ENCODE data around the gene CNDP2. TPM values are rescaled to one million over a fixed set of nuclear protein-coding genes. Genes with fewer than 3 reads are reported as not detected.

The CNDP2 gene
- total RNA-seq, 4 donors from 2014 or later = 58.4 to 79.9 (median 69.5) TPM

DNA sequence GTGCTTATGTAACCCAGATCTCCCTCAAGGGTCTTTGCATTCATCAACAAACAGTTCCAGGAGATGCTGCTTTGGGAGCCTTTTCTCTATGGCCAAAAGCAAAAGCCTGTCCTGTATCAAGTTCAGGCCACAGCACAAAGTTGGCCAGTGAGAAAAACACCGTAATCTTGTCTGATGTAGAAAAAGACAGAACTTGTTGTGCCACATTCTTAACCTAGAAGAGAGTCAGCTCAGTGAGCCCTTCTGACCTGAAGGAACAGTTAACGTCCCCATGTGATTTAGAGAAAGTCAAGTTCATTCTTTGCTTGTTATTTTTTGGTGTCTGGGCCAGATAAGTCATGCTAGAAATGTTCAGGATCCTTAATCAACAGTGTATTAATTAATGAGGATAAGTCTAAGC lies 30.3 kb downstream of the CNDP2 start:
- no peaks in the 10 kb centered on the region for H3K27me3 ChIP-seq
- no peaks in the 10 kb centered on the region for H3K9me3 ChIP-seq
- H3K36me3 ChIP-seq = peaks cover 4% of the 10 kb centered on the region
- WGBS = 54% methylated on average over 2 of the region's 2 CpGs
- peaks cover 4% of the 10 kb centered on the region for H3K4me1 ChIP-seq
- no peak overlapping the region for H3K4me3 ChIP-seq
- no peak for DNase-seq (ENCODE audit: low spot score in 2 of 2)
- no peak for TF ChIP-seq EP300 (IDR thresholded peaks at IDR 0.05)
- no peak for TF ChIP-seq CTCF (IDR thresholded peaks at IDR 0.05)
- no peak for TF ChIP-seq POLR2AphosphoS5 (IDR thresholded peaks at IDR 0.05)
- TF ChIP-seq POLR2A (IDR thresholded peaks at IDR 0.05) = no peak
- H3K27ac ChIP-seq = no peak overlapping the region

DNA sequence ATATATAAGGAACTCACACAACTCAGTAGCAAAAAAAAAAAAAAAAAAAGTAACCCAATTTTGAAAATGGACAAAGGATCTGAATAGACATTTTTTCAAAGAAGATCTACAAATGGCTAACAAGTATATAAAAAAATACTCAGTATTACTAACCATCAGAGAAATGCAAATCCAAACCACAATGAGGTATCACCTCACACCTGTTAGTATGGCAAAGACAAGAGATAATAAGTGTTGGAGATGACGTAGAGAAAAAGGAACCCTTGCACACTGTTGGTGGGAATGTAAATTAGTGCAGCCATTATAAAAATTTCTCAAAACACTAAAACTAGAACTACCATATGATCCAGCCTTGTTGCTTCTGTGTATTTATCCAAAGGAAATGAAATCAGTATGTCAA lies 32.3 kb downstream of the CNDP2 start:
- Histone ChIP-seq H3K27me3 (no peaks in the 10 kb centered on the region), H3K4me1 (peaks cover 4% of the 10 kb centered on the region), H3K36me3 (no peaks in the 10 kb centered on the region), H3K4me3 (no peak overlapping the region), H3K9me3 (no peaks in the 10 kb centered on the region), H3K27ac (no peak overlapping the region)
- 47% methylated on average over 1 of the region's 1 CpG for WGBS
- DNase-seq (ENCODE audit: low spot score in 2 of 2) = no peak
- TF ChIP-seq POLR2AphosphoS5 (IDR thresholded peaks at IDR 0.05) (no peak), EP300 (IDR thresholded peaks at IDR 0.05) (no peak), CTCF (IDR thresholded peaks at IDR 0.05) (no peak), POLR2A (IDR thresholded peaks at IDR 0.05) (no peak)

GRCh38 chr18:74528913-74529312 lies 32.8 kb downstream of the CNDP2 start:
- no peak for DNase-seq (ENCODE audit: low spot score in 2 of 2)
- Histone ChIP-seq H3K9me3 (no peaks in the 10 kb centered on the region), H3K27me3 (no peaks in the 10 kb centered on the region), H3K4me1 (peaks cover 2% of the 10 kb centered on the region), H3K4me3 (no peak overlapping the region), H3K27ac (no peak overlapping the region), H3K36me3 (no peaks in the 10 kb centered on the region)
- no peak for TF ChIP-seq POLR2AphosphoS5 (IDR thresholded peaks at IDR 0.05)
- TF ChIP-seq CTCF (IDR thresholded peaks at IDR 0.05) = no peak
- TF ChIP-seq POLR2A (IDR thresholded peaks at IDR 0.05) = no peak
- TF ChIP-seq EP300 (IDR thresholded peaks at IDR 0.05) = no peak
- 79% methylated on average over 3 of the region's 3 CpGs for WGBS

GRCh38 chr18:74529378-74529777 lies 33.2 kb downstream of the CNDP2 start:
- TF ChIP-seq POLR2A (IDR thresholded peaks at IDR 0.05) (no peak), EP300 (IDR thresholded peaks at IDR 0.05) (no peak), CTCF (IDR thresholded peaks at IDR 0.05) (no peak)
- no peak overlapping the region for H3K4me3 ChIP-seq
- H3K27me3 ChIP-seq = no peaks in the 10 kb centered on the region
- no peaks in the 10 kb centered on the region for H3K36me3 ChIP-seq
- H3K4me1 ChIP-seq = no peaks in the 10 kb centered on the region
- DNase-seq (ENCODE audit: low spot score in 2 of 2) = no peak
- H3K27ac ChIP-seq = no peak overlapping the region
- no peaks in the 10 kb centered on the region for H3K9me3 ChIP-seq
- WGBS = 85% methylated on average over 5 of the region's 6 CpGs

DNA sequence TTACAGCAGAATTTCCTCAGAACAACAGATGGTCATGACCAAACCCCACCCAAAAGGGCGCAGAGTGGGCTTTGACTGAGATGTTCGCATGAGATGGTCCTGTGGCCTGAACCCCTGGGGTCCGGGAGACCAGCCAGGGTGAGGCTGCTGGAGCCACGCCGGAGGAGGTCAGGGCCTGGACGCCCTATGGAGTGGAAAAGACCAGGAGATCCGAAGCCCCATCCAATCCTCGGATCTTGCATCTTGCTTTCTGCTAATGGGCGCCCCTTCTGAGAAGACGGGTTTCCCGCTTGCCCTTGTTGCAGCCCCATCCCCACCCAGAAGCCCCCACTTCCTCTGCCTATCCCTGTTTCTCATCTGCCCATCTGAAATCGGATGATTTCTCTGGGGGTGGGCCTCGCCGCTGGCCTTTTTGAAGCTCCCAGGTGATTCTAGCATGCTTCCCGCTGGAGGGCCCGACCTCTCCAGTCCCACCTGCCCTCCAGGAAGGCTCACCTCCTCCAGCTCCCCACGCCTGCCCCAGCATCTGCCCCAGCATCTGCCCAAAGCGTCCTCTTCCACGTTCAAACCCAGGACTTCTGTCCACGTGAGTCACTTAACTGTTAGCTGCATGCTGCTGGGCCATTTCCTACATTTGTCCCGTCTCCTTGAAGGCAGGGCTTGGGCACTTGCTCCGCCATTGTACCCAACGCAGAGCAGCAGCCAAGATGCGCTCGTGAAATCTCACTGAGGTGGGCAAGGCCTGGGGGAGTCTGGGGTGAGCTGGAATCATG lies 33.8 kb downstream of the CNDP2 start:
- Histone ChIP-seq H3K4me3 (no peak overlapping the region), H3K36me3 (no peaks in the 10 kb centered on the region), H3K9me3 (no peaks in the 10 kb centered on the region), H3K27me3 (no peaks in the 10 kb centered on the region), H3K4me1 (no peaks in the 10 kb centered on the region), H3K27ac (no peak overlapping the region)
- 89% methylated on average over 23 of the region's 25 CpGs for WGBS
- TF ChIP-seq POLR2AphosphoS5 (IDR thresholded peaks at IDR 0.05) = no peak
- no peak for TF ChIP-seq POLR2A (IDR thresholded peaks at IDR 0.05)
- DNase-seq (ENCODE audit: low spot score in 2 of 2) = no peak

DNA sequence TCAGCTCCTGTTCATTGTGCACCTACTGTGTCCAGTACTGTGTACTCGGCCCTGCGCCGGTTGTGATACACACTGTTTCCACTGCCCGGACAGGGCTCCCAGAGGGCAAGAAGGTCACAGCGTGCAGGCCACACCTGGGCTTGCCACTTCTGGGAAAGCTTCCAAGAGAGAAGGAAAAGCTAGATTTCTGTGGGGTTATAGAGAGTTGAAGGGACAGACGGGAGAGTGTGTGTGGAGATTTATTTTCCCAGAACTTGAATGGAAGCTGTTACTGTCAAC lies 34.4 kb downstream of the CNDP2 start:
- H3K4me1 ChIP-seq = no peaks in the 10 kb centered on the region
- 68% methylated on average over 4 of the region's 6 CpGs for WGBS
- H3K36me3 ChIP-seq = no peaks in the 10 kb centered on the region
- H3K4me3 ChIP-seq = no peak overlapping the region
- no peak for TF ChIP-seq EP300 (IDR thresholded peaks at IDR 0.05)
- no peak for TF ChIP-seq POLR2AphosphoS5 (IDR thresholded peaks at IDR 0.05)
- no peak for TF ChIP-seq POLR2A (IDR thresholded peaks at IDR 0.05)
- no peak for TF ChIP-seq CTCF (IDR thresholded peaks at IDR 0.05)
- DNase-seq (ENCODE audit: low spot score in 2 of 2) = no peak
- H3K27ac ChIP-seq = no peak overlapping the region
- H3K27me3 ChIP-seq = no peaks in the 10 kb centered on the region
- no peaks in the 10 kb centered on the region for H3K9me3 ChIP-seq
